Measurements from ENCODE around the gene UBALD2. TPM values are rescaled to one million over a fixed set of nuclear protein-coding genes. Genes with fewer than 3 reads are reported as not detected.
"Not testable (repeated sequence)": the region's sequence is repeated elsewhere in the genome, so short reads cannot be mapped to it uniquely, and the experiment has no call there.

UBALD2 gene
- total RNA-seq, 4 donors from 2014 or later, result 14.0 to 74.1 (median 50.4) TPM

GRCh38 chr17:76297436-76297835, 32.3 kb downstream of the UBALD2 start:
- TF ChIP-seq POLR2A (IDR thresholded peaks at IDR 0.05), result no peak
- no peaks in the 10 kb centered on the region for H3K4me1 ChIP-seq
- no peak overlapping the region for H3K4me3 ChIP-seq
- H3K27me3 ChIP-seq, result no peaks in the 10 kb centered on the region
- no peak for DNase-seq
- no peak overlapping the region for H3K27ac ChIP-seq
- no peaks in the 10 kb centered on the region for H3K36me3 ChIP-seq
- no peaks in the 10 kb centered on the region for H3K9me3 ChIP-seq

DNA sequence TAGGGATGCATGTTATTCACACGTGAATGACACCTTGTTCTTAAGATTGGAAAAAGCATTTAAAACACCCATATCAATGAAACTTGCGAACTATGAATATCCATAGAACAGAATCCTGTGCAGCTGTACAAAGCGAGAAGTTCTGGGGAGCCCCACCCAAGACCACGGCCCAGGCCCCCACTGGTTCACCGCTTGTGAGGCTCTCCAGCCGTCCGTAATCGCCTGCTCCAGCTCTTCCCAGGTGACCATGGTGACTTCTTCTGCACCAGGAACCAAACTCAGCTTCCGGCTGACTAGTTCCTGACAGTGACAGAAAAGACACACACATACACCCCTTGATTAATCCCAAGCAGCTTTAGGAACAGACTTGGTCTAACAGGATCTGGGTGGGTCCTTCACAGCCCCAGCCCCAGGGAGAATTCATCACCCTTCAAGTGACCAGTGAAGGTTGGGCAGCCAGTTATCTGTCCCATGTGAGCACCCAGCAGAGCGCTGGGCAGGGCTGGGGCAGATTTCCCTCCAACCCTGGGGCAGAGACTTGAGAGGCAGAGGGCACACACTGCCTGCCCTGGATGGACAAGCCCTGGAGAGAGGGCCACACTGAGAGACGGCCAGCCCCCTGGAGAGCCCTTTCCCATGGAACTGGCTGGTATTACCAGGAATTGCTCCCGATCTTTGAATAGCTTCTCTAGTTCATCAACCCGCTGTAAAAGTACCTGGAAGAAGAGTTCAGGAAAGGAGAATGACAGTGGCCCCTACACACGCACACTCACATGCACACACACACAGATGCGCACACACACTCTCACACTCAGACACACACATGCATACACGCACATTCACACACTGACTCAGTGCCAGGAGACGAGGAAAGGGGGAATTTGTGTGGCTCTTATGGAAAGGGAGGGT, 39.3 kb downstream of the UBALD2 start:
- Histone ChIP-seq H3K27me3 (no peaks in the 10 kb centered on the region), H3K36me3 (peaks cover 0 to 6% (median 0%) of the 10 kb centered on the region in 3 donors), H3K4me1 (no peaks in the 10 kb centered on the region), H3K4me3 (no peak overlapping the region), H3K9me3 (no peaks in the 10 kb centered on the region), H3K27ac (no peak overlapping the region)
- no peak for TF ChIP-seq POLR2A (IDR thresholded peaks at IDR 0.05)
- TF ChIP-seq, protein P1, sequence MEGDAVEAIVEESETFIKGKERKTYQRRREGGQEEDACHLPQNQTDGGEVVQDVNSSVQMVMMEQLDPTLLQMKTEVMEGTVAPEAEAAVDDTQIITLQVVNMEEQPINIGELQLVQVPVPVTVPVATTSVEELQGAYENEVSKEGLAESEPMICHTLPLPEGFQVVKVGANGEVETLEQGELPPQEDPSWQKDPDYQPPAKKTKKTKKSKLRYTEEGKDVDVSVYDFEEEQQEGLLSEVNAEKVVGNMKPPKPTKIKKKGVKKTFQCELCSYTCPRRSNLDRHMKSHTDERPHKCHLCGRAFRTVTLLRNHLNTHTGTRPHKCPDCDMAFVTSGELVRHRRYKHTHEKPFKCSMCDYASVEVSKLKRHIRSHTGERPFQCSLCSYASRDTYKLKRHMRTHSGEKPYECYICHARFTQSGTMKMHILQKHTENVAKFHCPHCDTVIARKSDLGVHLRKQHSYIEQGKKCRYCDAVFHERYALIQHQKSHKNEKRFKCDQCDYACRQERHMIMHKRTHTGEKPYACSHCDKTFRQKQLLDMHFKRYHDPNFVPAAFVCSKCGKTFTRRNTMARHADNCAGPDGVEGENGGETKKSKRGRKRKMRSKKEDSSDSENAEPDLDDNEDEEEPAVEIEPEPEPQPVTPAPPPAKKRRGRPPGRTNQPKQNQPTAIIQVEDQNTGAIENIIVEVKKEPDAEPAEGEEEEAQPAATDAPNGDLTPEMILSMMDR (IDR thresholded peaks at IDR 0.05), result no peak
- no peak for DNase-seq

GRCh38 chr17:76305135-76305454, 39.9 kb downstream of the UBALD2 start:
- H3K4me3 ChIP-seq, H3K27ac ChIP-seq, H3K4me1 ChIP-seq, H3K27me3 ChIP-seq, H3K36me3 ChIP-seq, H3K9me3 ChIP-seq, DNase-seq: not testable (repeated sequence)

GRCh38 chr17:76307299-76307965, 42.3 kb downstream of the UBALD2 start:
- DNase-seq, result no peak
- Histone ChIP-seq H3K27me3 (no peaks in the 10 kb centered on the region), H3K4me1 (no peaks in the 10 kb centered on the region), H3K4me3 (no peak overlapping the region), H3K36me3 (peaks cover 0 to 26% (median 0%) of the 10 kb centered on the region in 3 donors), H3K9me3 (no peaks in the 10 kb centered on the region), H3K27ac (no peak overlapping the region)
- TF ChIP-seq POLR2A (IDR thresholded peaks at IDR 0.05), result no peak
- TF ChIP-seq, protein P1 (IDR thresholded peaks at IDR 0.05), result no peak

GRCh38 chr17:76307966-76308338, 42.8 kb downstream of the UBALD2 start, which contains the start of gene QRICH2:
Gene QRICH2 (minus strand): TSS chr17:76308276. CDS start chr17:76307998, 278 bp downstream.
- Histone ChIP-seq H3K9me3 (no peaks in the 10 kb centered on the region), H3K4me1 (no peaks in the 10 kb centered on the region), H3K27ac (no peak within 1 kb of the TSS), H3K4me3 (no peak within 1 kb of the TSS), H3K36me3 (peaks cover 0 to 31% (median 0%) of the 10 kb centered on the region in 3 donors), H3K27me3 (no peaks in the 10 kb centered on the region)
- DNase-seq, result no peak
- TF ChIP-seq, protein P1 (IDR thresholded peaks at IDR 0.05), result no peak
- no peak for TF ChIP-seq POLR2A (IDR thresholded peaks at IDR 0.05)

GRCh38 chr17:76309461-76309860, 44.3 kb downstream of the UBALD2 start:
- no peaks in the 10 kb centered on the region for H3K4me1 ChIP-seq
- peaks cover 0 to 43% (median 0%) of the 10 kb centered on the region in 3 donors for H3K36me3 ChIP-seq
- no peak for TF ChIP-seq POLR2A (IDR thresholded peaks at IDR 0.05)
- TF ChIP-seq, protein P1 (IDR thresholded peaks at IDR 0.05), result no peak
- no peaks in the 10 kb centered on the region for H3K9me3 ChIP-seq
- H3K4me3 ChIP-seq, result no peak overlapping the region
- H3K27me3 ChIP-seq, result no peaks in the 10 kb centered on the region
- H3K27ac ChIP-seq, result no peak overlapping the region
- no peak for DNase-seq

All from Peyer's patch (tissue), 4 donors.